ENCODE results near the gene FAU. TPM values are rescaled to one million over a fixed set of nuclear protein-coding genes. Genes with fewer than 3 reads are reported as not detected.

FAU gene
- total RNA-seq, 4 donors from 2014 or later, result 161 to 5,220 (median 1,903) TPM

- Histone ChIP-seq H3K9me3 (no peaks in the 10 kb centered on the region), H3K4me3 (no peak overlapping the region), H3K27ac (no peak overlapping the region), H3K27me3 (no peaks in the 10 kb centered on the region), H3K4me1 (peaks cover 3 to 16% of the 10 kb centered on the region in 2 donors), H3K36me3 (no peaks in the 10 kb centered on the region)
- DNase-seq, result no peak
- intact Hi-C loops (cut with DNase I; ENCODE audit: low total_unique reads), result no loop called here
- no peak for TF ChIP-seq POLR2A (IDR thresholded peaks at IDR 0.05)
- TF ChIP-seq CTCF (IDR thresholded peaks at IDR 0.05), result no peak
These were observed 13.3 kb downstream of the FAU start for GRCh38 chr11:65108469-65109123.

GRCh38 chr11:65107751-65108468 is 14.0 kb downstream of the FAU start:
- no peaks in the 10 kb centered on the region for H3K36me3 ChIP-seq
- H3K27ac ChIP-seq, result no peak overlapping the region
- TF ChIP-seq POLR2A (IDR thresholded peaks at IDR 0.05) (no peak), CTCF (IDR thresholded peaks at IDR 0.05) (no peak)

GRCh38 chr11:65107078-65107477 is 14.9 kb downstream of the FAU start:
- Histone ChIP-seq H3K36me3 (no peaks in the 10 kb centered on the region), H3K9me3 (no peaks in the 10 kb centered on the region), H3K27me3 (no peaks in the 10 kb centered on the region), H3K4me1 (peaks cover under 1 to 4% of the 10 kb centered on the region in 2 donors), H3K4me3 (no peak overlapping the region), H3K27ac (no peak overlapping the region)
- intact Hi-C loops (cut with DNase I; ENCODE audit: low total_unique reads), result no loop called here
- no peak for DNase-seq
- TF ChIP-seq CTCF (IDR thresholded peaks at IDR 0.05) (no peak), POLR2A (IDR thresholded peaks at IDR 0.05) (no peak)

More at GRCh38 chr11:65107751-65108468, 14.0 kb downstream of the FAU start:
- H3K4me1 ChIP-seq, result peaks cover 3 to 12% of the 10 kb centered on the region in 2 donors
- no peaks in the 10 kb centered on the region for H3K27me3 ChIP-seq
- no peak for DNase-seq
- no peaks in the 10 kb centered on the region for H3K9me3 ChIP-seq
- intact Hi-C loops (cut with DNase I; ENCODE audit: low total_unique reads), result no loop called here
- H3K4me3 ChIP-seq, result no peak overlapping the region

GRCh38 chr11:65104628-65105027 is 17.3 kb downstream of the FAU start:
- no peak overlapping the region for H3K27ac ChIP-seq
- H3K9me3 ChIP-seq, result no peaks in the 10 kb centered on the region
- intact Hi-C loops (cut with DNase I; ENCODE audit: low total_unique reads), result no loop called here

More at GRCh38 chr11:65104628-65105027, 17.3 kb downstream of the FAU start:
- no peaks in the 10 kb centered on the region for H3K36me3 ChIP-seq
- H3K4me1 ChIP-seq, result no peaks in the 10 kb centered on the region
- no peak for DNase-seq
- no peak overlapping the region for H3K4me3 ChIP-seq
- H3K27me3 ChIP-seq, result no peaks in the 10 kb centered on the region
- TF ChIP-seq CTCF (IDR thresholded peaks at IDR 0.05), result no peak
- no peak for TF ChIP-seq POLR2A (IDR thresholded peaks at IDR 0.05)

All from uterus (tissue), 4 donors.